GM21723 (cell line): ENCODE results near the gene TMEM121B.
A peak's percentile ranks its signal among the peaks of the same experiment; 100 is the strongest.
"Not testable (repeated sequence)": the region's sequence is repeated elsewhere in the genome, so short reads cannot be mapped to it uniquely, and the experiment has no call there.

Experiments
- ATAC-seq: cut with Tn5 transposase; IDR thresholded peaks from one replicate; pipeline ENCODE4 v1.9.1; 2021; ENCODE audit warnings: mild to moderate bottlenecking, moderate library complexity; ENCODE audit not compliant: unreplicated experiment

The TMEM121B gene

DNA sequence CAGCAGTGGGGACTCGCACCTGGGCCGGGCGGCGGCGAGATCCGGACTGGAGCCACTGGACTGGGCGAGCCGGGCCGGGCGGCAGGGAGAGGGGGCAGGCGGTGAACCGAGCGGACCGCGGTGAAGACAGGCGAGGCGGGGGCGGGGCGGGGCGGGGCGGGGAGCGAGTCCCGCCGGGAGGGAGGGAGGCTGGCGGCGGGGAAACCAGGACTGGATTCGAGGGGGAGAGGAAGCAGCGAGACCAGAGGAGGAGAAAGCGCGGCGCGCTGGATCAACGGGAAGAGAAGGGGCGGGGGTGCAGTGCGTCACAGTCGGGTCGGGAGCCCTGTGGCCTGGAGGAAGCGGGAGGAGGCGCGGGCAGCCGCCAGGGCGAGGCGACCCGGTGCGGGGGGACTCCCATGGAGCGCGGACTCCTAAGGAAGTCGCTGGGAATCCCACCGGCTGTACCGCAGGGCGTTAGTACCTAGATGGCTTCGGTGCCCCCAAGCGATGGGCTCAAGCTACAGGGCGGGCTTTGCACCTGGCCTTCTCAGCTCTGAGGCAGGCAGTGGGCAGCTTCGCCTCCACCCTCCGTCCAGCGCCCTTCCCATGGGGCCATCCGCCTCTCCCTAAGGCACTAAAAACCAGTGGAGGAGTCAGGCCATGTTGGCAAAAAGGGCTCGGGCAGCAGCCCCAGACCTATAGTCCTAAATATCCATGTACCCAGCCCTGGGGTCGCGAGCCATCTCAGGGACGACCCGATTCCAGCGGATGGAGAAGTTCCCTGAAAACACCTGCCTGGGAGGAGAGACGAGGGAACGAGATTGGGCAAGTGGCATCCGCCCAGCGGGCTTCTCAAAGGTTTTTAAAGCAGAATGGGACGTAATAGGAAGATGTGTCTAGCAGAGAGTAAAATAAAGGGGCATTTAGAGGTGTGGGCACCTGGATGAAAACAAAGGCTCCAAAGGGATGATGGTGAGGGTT lies at the start of gene TMEM121B:
Gene TMEM121B, minus strand, starts transcription at position 128 of the 963 bp plus-strand sequence. CDS start 233 bp downstream, outside the sequence.
- no peak for ATAC-seq

GRCh38 chr22:17167486-17167885 lies 46.3 kb upstream of the TMEM121B start:
- no peak for ATAC-seq

GRCh38 chr22:17164392-17165024 lies 43.3 kb upstream of the TMEM121B start:
- no peak for ATAC-seq

- no peak for ATAC-seq
Measured at GRCh38 chr22:17162731-17163130, 41.6 kb upstream of the TMEM121B start.

DNA sequence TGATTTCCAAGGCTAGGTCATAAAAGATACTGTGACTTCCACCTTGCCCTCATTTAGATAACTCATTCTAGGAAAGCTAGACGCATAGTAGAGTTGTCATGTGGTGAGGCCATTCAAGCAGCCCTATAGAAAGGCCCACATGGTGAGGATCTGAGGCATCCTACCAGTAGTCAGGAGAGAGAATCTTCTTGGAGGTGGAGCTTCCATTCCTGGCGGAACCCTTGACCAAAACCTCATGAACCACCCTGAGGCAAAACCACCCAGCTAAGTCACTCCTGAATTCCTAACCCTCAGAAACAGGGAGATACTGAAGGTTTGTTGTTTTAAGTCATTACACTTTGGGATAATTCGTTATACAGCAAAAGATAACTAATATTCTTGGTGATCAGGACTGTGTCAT lies 40.8 kb upstream of the TMEM121B start:
- no peak for ATAC-seq

DNA sequence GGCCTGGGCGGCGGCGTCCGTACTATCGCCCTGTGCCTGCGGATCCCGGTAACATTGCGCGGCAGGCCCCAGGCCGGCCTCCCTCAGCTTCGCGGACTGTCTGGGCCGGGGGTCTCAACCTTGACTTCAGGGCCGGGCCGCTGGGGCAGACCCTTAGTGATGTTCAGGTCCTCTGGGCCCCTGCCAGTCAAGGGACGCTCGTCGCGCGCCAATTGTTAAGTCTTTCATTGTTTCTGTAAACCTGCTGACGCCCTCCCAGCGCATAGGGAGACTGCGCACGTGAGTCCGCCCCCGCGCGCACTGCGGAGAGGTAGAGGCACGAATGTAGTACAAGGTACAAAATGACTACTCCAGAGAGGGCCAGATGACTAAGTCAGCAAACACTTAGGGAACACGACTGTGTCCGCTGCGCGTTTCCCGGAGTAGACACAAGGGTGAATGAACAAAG lies 38.4 kb upstream of the TMEM121B start:
- ATAC-seq = peak; percentile 32

DNA sequence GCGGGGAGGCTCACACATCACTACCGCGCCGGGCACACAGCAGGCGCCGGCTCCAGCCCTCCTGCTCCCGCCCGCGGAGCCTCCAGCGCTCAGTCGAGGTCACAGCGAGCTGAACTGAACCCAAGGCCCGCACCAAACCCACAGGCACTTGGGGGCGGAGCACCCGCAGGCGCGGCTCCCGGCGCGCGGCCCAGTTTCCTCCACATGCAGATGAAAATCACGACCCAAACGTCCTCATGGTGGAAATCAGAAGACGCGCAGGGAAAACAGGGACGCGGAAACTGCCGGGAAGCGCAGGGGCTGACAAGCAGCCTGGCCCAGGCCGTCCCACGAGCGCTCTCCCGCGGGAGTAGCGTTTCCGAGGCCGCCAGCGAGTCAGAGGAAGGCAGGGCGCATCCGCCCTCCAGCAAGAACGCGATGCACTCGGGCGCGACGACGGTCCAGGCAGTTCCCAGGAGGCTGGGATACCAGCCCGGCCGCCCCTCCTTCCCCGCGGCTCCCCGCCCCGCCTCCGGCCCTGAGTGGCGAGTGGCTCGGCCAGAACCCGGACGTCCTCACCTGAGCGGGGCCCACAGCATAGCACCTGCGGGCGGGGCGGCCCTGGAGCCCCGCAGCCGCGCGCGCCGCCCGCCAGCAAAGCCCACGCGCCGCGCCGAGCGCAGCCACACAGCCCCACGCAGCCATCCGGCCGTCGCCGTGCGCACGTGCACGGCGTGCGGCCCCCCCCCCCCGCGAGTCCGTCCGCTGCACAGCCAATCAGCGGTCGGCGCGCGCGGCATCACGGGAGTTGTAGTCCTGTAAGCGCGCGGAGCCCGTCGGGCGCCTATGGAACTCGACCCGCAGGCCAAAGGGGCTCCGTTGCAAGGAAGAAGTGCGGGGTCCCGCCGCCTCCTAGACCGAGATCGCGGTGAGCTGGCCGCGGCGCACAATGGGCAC lies 37.7 kb upstream of the TMEM121B start, which contains the start of gene HDHD5:
Gene HDHD5, minus strand, starts transcription at position 710 of the 936 bp plus-strand sequence. Its CDS starts 26 bp downstream, at position 684.
- peak; percentile 71 for ATAC-seq

DNA sequence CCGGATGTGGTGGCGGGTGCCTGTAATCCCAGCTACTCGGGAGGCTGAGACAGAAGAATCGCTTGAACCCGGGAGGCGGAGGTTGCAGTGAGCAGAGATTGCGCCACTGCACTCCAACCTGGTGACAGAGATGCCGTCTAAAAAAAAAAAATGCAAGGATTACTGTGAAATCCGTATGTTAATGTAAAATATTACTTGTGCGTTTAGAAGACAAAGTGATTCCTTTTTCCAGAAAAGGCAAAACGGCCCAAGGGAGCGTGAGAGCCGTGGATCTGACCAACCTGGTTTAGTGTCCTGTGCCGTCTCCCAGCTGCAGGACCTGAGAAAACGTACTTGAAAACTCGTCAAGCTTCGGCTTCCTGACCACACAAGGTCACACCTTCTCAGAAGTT lies 37.0 kb upstream of the TMEM121B start:
- no peak for ATAC-seq

DNA sequence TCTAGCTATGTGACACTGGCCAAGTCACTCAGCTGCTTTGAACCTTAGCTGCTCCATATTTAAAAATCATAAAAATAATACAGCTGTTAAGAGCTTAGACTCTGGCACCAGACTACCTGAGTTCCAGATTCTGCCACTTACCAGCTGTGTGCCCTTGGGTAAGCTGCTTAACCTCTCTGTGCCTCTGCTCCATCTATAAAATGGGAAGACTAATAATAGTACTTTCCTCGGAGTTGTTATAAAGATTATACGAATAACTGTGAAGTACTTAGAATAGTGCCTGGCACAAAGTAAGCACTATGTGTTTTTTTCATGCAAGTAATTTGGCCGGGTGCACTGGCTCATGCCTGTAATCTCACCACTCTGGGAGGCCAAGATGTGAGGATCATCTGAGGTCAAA lies 36.6 kb upstream of the TMEM121B start:
- no peak for ATAC-seq

DNA sequence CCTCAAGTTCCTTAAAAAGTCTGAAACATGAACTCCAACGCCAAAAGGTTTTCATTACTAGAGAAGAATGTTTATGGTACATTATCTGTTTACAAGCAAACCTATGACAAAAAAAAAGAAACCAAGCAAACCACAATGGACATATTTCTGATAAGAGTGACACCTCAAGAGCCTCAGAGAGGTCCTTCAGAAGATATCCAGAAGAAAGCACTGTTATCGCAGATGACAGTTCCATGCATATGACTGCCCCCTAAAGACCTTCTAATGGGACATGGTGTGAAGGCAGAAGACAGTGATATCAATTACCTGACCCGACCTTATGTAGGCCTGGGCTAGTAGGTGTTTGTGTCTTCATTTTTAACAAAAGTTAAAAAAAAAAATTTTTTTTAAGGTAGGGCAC lies 34.8 kb upstream of the TMEM121B start:
- no peak for ATAC-seq

GRCh38 chr22:17152971-17153370 lies 31.8 kb upstream of the TMEM121B start:
- no peak for ATAC-seq

DNA sequence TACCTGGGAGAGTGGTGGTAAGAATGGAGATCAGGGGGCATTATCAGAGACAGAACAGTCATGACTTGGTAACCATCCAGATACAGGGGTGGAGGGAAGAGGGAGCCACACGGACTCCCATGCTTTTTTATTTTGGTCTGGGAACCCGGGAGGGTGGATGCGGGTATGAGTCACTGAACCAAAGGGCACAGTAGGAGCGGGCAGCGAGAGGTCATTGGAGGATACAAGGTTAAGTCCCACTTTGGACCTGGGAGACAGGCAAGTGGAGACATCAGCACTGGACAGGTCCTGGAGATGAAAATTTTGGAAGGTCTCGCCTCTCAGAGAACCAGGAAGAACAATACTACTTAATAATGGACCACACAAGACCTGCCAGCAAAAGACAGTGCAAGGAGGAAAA lies 31.2 kb upstream of the TMEM121B start:
- no peak for ATAC-seq

- no peak for ATAC-seq
Measured at GRCh38 chr22:17149076-17149815, 28.1 kb upstream of the TMEM121B start.

- ATAC-seq = not testable (repeated sequence)
Measured at GRCh38 chr22:17147458-17147857, 26.3 kb upstream of the TMEM121B start.

DNA sequence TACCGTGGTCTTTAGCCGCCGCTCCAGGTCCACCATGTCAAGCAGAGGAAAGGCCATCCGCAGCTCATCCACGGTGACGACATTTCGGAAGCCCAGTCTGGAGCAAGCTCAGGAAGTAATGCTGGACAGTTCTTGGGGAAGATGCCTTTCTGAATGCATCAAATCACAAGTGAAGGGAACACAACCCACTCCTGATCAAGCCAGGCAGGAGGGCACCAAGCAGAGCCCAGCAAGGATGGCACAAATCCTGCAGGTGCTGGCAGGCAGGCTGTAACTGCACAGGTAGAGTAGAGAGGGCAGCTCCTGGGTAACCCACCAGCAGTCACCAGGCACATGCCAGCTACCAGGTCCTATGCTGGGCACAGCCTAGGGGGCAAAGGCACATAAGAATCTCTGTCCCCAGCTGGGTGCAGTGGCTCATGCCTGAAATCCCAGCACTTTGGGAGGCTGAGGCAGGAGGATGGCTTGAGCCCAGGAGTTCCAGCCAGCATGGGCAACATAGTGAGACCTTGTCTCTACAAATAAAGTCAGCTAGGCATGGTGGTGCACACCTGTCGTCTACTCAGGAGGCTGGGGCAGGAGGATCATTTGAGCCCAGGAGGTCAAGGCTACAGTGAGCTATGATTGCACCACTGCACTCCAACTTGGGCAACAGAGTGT lies 24.0 kb upstream of the TMEM121B start:
- ATAC-seq = no peak

DNA sequence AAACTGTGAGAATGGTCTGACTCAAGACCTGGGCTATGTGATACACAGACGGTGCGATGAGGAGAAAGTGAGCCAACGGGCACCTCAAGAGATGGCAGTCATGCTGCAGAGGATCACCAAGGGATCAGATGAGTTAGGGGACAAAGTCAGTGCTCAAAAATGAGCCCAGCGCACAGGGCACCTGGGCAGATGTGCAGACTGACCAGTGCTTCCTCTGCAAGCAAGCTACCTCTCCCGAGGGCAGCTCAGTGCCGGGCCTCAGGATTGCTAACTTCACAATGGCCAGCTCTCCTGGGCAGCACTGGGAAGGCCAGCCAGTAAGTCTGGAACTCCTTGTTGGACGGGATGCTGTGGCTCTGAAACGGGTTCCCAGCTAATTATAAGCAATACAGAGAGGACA lies 22.7 kb upstream of the TMEM121B start:
- no peak for ATAC-seq

- no peak for ATAC-seq
Measured at GRCh38 chr22:17143101-17143500, 21.9 kb upstream of the TMEM121B start.

GRCh38 chr22:17140826-17141766 lies 19.9 kb upstream of the TMEM121B start:
- ATAC-seq = no peak
